Measurements from ENCODE around the gene DMXL1. TPM values are rescaled to one million over a fixed set of nuclear protein-coding genes. Genes with fewer than 3 reads are reported as not detected.

Gene DMXL1
- total RNA-seq, 4 donors from 2014 or later, result 38.4 to 157 (median 48.2) TPM

DNA sequence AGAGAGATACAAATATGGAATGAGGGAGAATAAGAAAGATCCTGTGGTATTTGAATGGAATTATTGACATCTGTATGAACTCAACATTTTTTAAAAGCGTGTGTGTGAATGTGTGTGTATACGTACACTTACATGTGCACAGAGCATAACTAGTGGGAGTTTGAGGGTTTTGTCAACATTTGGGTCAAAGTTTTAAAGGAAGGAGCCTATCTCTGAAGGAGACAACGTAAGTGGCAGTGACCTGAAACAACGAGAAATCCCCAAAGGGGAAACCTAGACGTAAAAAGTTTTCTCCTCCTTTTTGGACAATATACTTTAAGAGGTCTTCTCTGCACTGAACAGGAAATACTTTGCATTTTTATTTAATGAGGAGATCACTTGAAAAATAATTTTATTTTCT is 42.3 kb upstream of the DMXL1 start:
- H3K9me3 ChIP-seq, result peaks cover 0 to 16% (median 0%) of the 10 kb centered on the region in 3 donors
- no peaks in the 10 kb centered on the region for H3K27me3 ChIP-seq
- TF ChIP-seq POLR2A (IDR thresholded peaks at IDR 0.05) (no peak), EP300 (IDR thresholded peaks at IDR 0.05) (no peak)
- H3K27ac ChIP-seq, result no peak overlapping the region
- no peaks in the 10 kb centered on the region for H3K36me3 ChIP-seq
- WGBS, 2 donors (ENCODE audit: low coverage in 1 of 2), result 69 to 81% methylated on average over 4 to 5 of the region's 5 CpGs
- ATAC-seq, result no peak
- no peak overlapping the region for H3K4me3 ChIP-seq
- H3K4me1 ChIP-seq, result no peaks in the 10 kb centered on the region

DNA sequence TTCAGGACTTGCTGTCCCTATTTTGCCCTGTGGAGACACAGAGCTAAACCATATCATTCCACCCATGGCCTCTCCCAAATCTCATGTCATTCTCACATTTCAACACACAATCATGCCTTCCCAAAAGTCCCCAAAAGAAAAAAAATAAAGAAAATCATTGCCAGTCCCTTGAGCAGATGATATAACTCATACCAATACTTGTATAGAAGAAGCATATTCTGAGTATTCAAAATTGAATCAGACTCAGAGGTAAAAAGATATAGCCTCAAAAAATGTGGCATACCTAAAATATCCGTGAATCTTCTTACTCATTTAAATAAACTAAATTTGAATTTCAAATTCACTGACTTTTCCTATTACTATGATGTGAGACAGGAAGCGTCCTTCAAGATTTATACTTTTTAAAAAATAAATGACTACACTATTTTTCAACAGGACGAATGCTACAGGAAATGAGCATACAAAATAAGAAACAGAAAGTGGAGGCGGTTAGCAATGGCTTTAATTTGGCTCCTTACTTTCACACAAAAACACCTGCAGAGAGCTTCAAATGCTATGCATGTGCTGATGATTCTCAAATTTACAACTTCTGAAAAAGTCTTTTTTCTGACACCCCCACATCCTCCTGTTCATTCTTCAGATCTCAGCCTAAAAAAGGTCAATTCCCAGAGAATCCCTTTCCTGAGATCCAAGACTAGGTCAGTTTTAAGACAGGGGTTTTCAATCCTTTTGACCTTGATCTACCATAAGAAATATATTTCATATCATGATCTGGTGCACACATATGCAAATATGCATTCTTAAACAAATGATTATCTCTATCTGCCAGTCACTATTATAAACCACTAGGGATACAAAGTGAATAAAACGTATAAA is 39.6 kb upstream of the DMXL1 start:
- TF ChIP-seq EP300 (IDR thresholded peaks at IDR 0.05) (no peak), POLR2A (IDR thresholded peaks at IDR 0.05) (no peak), POLR2AphosphoS5 (IDR thresholded peaks at IDR 0.05) (no peak)
- TF ChIP-seq, protein P1, sequence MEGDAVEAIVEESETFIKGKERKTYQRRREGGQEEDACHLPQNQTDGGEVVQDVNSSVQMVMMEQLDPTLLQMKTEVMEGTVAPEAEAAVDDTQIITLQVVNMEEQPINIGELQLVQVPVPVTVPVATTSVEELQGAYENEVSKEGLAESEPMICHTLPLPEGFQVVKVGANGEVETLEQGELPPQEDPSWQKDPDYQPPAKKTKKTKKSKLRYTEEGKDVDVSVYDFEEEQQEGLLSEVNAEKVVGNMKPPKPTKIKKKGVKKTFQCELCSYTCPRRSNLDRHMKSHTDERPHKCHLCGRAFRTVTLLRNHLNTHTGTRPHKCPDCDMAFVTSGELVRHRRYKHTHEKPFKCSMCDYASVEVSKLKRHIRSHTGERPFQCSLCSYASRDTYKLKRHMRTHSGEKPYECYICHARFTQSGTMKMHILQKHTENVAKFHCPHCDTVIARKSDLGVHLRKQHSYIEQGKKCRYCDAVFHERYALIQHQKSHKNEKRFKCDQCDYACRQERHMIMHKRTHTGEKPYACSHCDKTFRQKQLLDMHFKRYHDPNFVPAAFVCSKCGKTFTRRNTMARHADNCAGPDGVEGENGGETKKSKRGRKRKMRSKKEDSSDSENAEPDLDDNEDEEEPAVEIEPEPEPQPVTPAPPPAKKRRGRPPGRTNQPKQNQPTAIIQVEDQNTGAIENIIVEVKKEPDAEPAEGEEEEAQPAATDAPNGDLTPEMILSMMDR (IDR thresholded peaks at IDR 0.05), result no peak
- Histone ChIP-seq H3K36me3 (no peaks in the 10 kb centered on the region), H3K4me1 (no peaks in the 10 kb centered on the region), H3K27ac (no peak overlapping the region), H3K9me3 (no peaks in the 10 kb centered on the region), H3K27me3 (no peaks in the 10 kb centered on the region), H3K4me3 (no peak overlapping the region)
- 58 to 75% methylated on average over 5 of the region's 5 CpGs for WGBS, 2 donors (ENCODE audit: low coverage in 1 of 2)
- no peak for ATAC-seq

- Histone ChIP-seq H3K27me3 (no peaks in the 10 kb centered on the region), H3K27ac (no peak overlapping the region), H3K9me3 (no peaks in the 10 kb centered on the region), H3K36me3 (no peaks in the 10 kb centered on the region), H3K4me3 (no peak overlapping the region), H3K4me1 (no peaks in the 10 kb centered on the region)
- ATAC-seq, result no peak
- TF ChIP-seq, protein P1 (IDR thresholded peaks at IDR 0.05), result no peak
- TF ChIP-seq POLR2AphosphoS5 (IDR thresholded peaks at IDR 0.05) (no peak), POLR2A (IDR thresholded peaks at IDR 0.05) (no peak), EP300 (IDR thresholded peaks at IDR 0.05) (no peak)
- 69 to 97% methylated on average over 4 of the region's 4 CpGs for WGBS, 2 donors (ENCODE audit: low coverage in 1 of 2)
Observed at GRCh38 chr5:119031905-119032304, 39.0 kb upstream of the DMXL1 start.

GRCh38 chr5:119032656-119033055 is 38.2 kb upstream of the DMXL1 start:
- WGBS, 2 donors (ENCODE audit: low coverage in 1 of 2), result 70 to 75% methylated on average over 3 of the region's 3 CpGs
- no peaks in the 10 kb centered on the region for H3K36me3 ChIP-seq
- H3K27ac ChIP-seq, result no peak overlapping the region
- no peak for ATAC-seq
- no peaks in the 10 kb centered on the region for H3K9me3 ChIP-seq
- no peak overlapping the region for H3K4me3 ChIP-seq
- TF ChIP-seq POLR2AphosphoS5 (IDR thresholded peaks at IDR 0.05), result no peak
- TF ChIP-seq, protein P1 (IDR thresholded peaks at IDR 0.05), result no peak
- no peak for TF ChIP-seq EP300 (IDR thresholded peaks at IDR 0.05)
- TF ChIP-seq POLR2A (IDR thresholded peaks at IDR 0.05), result no peak
- no peaks in the 10 kb centered on the region for H3K27me3 ChIP-seq
- no peaks in the 10 kb centered on the region for H3K4me1 ChIP-seq

- Histone ChIP-seq H3K36me3 (no peaks in the 10 kb centered on the region), H3K27me3 (no peaks in the 10 kb centered on the region), H3K9me3 (no peaks in the 10 kb centered on the region), H3K27ac (no peak overlapping the region), H3K4me1 (no peaks in the 10 kb centered on the region), H3K4me3 (no peak overlapping the region)
- TF ChIP-seq, protein P1 (IDR thresholded peaks at IDR 0.05), result no peak
- no peak for TF ChIP-seq POLR2AphosphoS5 (IDR thresholded peaks at IDR 0.05)
- no peak for TF ChIP-seq EP300 (IDR thresholded peaks at IDR 0.05)
- no peak for TF ChIP-seq POLR2A (IDR thresholded peaks at IDR 0.05)
- no peak for ATAC-seq
- 82 to 92% methylated on average over 3 of the region's 3 CpGs for WGBS, 2 donors (ENCODE audit: low coverage in 1 of 2)
Observed at GRCh38 chr5:119033135-119033534, 37.8 kb upstream of the DMXL1 start.

Measured in gastroesophageal sphincter (tissue), 4 donors.